ENCODE data around the gene XYLT1.

GRCh38 chr16:17339764-17340541 lies 130.8 kb downstream of the XYLT1 start:
- TF ChIP-seq, protein P1, sequence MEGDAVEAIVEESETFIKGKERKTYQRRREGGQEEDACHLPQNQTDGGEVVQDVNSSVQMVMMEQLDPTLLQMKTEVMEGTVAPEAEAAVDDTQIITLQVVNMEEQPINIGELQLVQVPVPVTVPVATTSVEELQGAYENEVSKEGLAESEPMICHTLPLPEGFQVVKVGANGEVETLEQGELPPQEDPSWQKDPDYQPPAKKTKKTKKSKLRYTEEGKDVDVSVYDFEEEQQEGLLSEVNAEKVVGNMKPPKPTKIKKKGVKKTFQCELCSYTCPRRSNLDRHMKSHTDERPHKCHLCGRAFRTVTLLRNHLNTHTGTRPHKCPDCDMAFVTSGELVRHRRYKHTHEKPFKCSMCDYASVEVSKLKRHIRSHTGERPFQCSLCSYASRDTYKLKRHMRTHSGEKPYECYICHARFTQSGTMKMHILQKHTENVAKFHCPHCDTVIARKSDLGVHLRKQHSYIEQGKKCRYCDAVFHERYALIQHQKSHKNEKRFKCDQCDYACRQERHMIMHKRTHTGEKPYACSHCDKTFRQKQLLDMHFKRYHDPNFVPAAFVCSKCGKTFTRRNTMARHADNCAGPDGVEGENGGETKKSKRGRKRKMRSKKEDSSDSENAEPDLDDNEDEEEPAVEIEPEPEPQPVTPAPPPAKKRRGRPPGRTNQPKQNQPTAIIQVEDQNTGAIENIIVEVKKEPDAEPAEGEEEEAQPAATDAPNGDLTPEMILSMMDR (IDR thresholded peaks at IDR 0.05; ENCODE audit: poor library complexity, severe bottlenecking), result no peak
- TF ChIP-seq SMC3 (conservative IDR thresholded peaks at IDR 0.05; ENCODE audit: poor library complexity) (no peak), POLR2AphosphoS5 (IDR thresholded peaks at IDR 0.05) (no peak), EZH2 (IDR thresholded peaks at IDR 0.05; ENCODE audit: borderline replicate concordance, insufficient read depth, low read length, poor library complexity, severe bottlenecking) (no peak), MXI1 (conservative IDR thresholded peaks at IDR 0.05; ENCODE audit: poor library complexity, severe bottlenecking) (no peak)
